SH-SY5Y (cell line): ENCODE results near the gene COL15A1.

ENCODE experiments used
- GATA2 ChIP-seq: IDR thresholded peaks from 2 replicates; pipeline ENCODE4 v1.6.1; 2011; ENCODE audit warnings: mild to moderate bottlenecking, low read depth, low read length
- GATA3 ChIP-seq: IDR thresholded peaks from 2 replicates; pipeline ENCODE4 v1.6.1; 2011; ENCODE audit warnings: low read depth, mild to moderate bottlenecking, low read length, moderate library complexity

Gene COL15A1

GRCh38 chr9:98949565-98949964, 5.9 kb downstream of the COL15A1 start:
- TF ChIP-seq GATA3 (no peak), GATA2 (no peak)

GRCh38 chr9:98950262-98950661, 6.6 kb downstream of the COL15A1 start:
- no peak for TF ChIP-seq GATA3
- TF ChIP-seq GATA2, result no peak

GRCh38 chr9:98951967-98952366, 8.3 kb downstream of the COL15A1 start:
- no peak for TF ChIP-seq GATA2
- TF ChIP-seq GATA3, result no peak

GRCh38 chr9:98953581-98954243, 10.0 kb downstream of the COL15A1 start:
- TF ChIP-seq GATA2 (no peak), GATA3 (no peak)

GRCh38 chr9:98954244-98954610, 10.5 kb downstream of the COL15A1 start:
- TF ChIP-seq GATA3, result no peak
- TF ChIP-seq GATA2, result no peak

GRCh38 chr9:98955259-98955658, 11.6 kb downstream of the COL15A1 start:
- no peak for TF ChIP-seq GATA2
- no peak for TF ChIP-seq GATA3

GRCh38 chr9:98957826-98958225, 14.1 kb downstream of the COL15A1 start:
- TF ChIP-seq GATA2 (no peak), GATA3 (no peak)

GRCh38 chr9:98958271-98958984, 14.7 kb downstream of the COL15A1 start:
- TF ChIP-seq GATA3 (no peak), GATA2 (no peak)

GRCh38 chr9:98960409-98960808, 16.7 kb downstream of the COL15A1 start:
- no peak for TF ChIP-seq GATA3
- TF ChIP-seq GATA2, result no peak

GRCh38 chr9:98961513-98962180, 17.9 kb downstream of the COL15A1 start:
- TF ChIP-seq GATA2 (no peak), GATA3 (no peak)

- TF ChIP-seq GATA3, result no peak
- TF ChIP-seq GATA2, result no peak
Measured at GRCh38 chr9:98962181-98962560, 18.5 kb downstream of the COL15A1 start.

- TF ChIP-seq GATA2 (no peak), GATA3 (no peak)
Measured at GRCh38 chr9:98962861-98963260, 19.2 kb downstream of the COL15A1 start.

GRCh38 chr9:98964201-98964600, 20.5 kb downstream of the COL15A1 start:
- TF ChIP-seq GATA3, result no peak
- TF ChIP-seq GATA2, result no peak

GRCh38 chr9:98964911-98965336, 21.2 kb downstream of the COL15A1 start:
- no peak for TF ChIP-seq GATA3
- no peak for TF ChIP-seq GATA2

GRCh38 chr9:98966676-98967075, 23.0 kb downstream of the COL15A1 start:
- no peak for TF ChIP-seq GATA2
- no peak for TF ChIP-seq GATA3
